ENCODE data around the gene GYG1. TPM values are rescaled to one million over a fixed set of nuclear protein-coding genes. Genes with fewer than 3 reads are reported as not detected.

GYG1 gene
- total RNA-seq, 1 donor from 2014 or later: 44.8 TPM

DNA sequence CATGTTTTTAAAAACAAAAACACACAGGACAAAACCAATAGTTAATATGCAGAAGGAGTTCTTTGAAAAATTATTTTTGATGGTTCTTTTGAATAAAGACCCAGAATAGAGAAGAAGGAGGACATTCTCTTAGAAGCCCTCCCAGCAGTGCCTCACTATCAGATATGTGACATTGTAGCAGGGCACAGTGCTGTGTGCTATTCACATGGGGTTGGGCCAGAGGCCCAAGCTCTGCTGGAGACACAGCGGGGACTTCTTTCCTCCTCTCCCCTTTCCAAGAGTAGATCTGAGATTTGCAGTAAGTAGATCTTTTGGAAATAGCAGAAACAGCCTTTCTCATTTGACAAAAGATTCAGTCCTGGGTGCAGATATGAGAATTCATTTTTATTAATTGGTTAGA, 6.3 kb downstream of the GYG1 start:
- H3K4me1 Mint-ChIP-seq (ENCODE audit: unreplicated experiment): no peaks in the 10 kb centered on the region
- no peaks in the 10 kb centered on the region for H3K9me3 Mint-ChIP-seq (ENCODE audit: unreplicated experiment)
- DNase-seq (ENCODE audit: low spot score): no peak
- H3K27ac Mint-ChIP-seq (ENCODE audit: unreplicated experiment): no peak overlapping the region
- TF ChIP-seq, protein P1, sequence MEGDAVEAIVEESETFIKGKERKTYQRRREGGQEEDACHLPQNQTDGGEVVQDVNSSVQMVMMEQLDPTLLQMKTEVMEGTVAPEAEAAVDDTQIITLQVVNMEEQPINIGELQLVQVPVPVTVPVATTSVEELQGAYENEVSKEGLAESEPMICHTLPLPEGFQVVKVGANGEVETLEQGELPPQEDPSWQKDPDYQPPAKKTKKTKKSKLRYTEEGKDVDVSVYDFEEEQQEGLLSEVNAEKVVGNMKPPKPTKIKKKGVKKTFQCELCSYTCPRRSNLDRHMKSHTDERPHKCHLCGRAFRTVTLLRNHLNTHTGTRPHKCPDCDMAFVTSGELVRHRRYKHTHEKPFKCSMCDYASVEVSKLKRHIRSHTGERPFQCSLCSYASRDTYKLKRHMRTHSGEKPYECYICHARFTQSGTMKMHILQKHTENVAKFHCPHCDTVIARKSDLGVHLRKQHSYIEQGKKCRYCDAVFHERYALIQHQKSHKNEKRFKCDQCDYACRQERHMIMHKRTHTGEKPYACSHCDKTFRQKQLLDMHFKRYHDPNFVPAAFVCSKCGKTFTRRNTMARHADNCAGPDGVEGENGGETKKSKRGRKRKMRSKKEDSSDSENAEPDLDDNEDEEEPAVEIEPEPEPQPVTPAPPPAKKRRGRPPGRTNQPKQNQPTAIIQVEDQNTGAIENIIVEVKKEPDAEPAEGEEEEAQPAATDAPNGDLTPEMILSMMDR (IDR thresholded peaks at IDR 0.05; ENCODE audit: unreplicated experiment): no peak
- H3K4me3 Mint-ChIP-seq (ENCODE audit: unreplicated experiment): no peak overlapping the region
- peaks cover under 1% of the 10 kb centered on the region for H3K27me3 Mint-ChIP-seq (ENCODE audit: unreplicated experiment)
- H3K36me3 Mint-ChIP-seq (ENCODE audit: low read depth, unreplicated experiment): peaks cover 20% of the 10 kb centered on the region

DNA sequence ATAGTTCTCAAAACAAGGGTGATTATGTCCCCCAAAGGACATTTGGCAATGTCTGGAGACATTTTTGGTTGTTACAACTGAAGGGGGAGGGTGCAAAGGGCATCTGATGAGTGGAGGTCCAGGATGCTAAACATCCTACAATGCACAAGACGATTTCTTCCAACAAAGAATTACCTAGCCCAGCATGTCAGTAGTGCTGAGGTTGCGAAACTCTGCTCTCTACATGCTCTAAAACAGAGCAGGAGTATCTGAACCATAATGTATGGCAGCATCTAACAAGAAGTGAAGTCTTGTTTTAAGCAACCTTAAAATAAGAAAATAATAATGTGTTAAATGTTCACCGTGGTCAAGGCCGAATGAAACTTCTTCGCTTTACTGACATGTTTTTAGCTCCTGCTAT, 7.0 kb downstream of the GYG1 start:
- DNase-seq (ENCODE audit: low spot score): no peak
- no peak overlapping the region for H3K27ac Mint-ChIP-seq (ENCODE audit: unreplicated experiment)

DNA sequence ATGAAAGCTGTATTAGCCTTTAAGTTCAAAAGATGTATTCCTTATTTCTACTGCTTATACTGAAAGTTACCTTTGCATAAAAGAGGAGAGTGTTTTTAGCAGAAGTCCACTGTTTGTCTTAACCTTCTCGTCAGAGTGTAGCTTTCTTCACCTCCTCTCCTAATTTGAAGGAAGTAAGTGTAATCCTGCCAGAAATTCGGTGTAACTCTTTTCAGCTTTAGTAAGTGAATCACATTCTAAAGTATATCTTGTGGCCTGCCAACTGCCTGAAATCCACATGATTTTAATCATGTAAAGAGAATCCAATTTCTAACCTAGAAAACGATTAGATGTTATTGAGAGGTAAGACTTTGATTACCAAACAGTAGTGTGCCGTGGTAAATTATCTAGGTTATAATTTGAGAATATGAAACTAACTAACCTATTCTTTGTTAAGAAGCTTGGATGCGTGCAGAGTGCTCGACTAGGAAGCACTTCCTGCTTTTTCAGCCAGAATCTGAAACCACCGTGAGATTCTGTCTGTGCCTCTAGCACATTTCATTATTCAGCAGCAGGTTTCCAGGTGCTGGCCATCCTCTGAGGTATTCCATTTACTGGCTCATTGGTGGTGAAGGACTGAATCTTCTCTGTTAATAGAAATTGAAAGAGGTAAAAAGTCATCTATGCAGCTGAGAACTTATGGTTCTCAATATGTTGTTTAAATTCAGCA, 7.5 kb downstream of the GYG1 start:
- H3K9me3 Mint-ChIP-seq (ENCODE audit: unreplicated experiment): no peaks in the 10 kb centered on the region
- H3K36me3 Mint-ChIP-seq (ENCODE audit: low read depth, unreplicated experiment): peaks cover 20% of the 10 kb centered on the region
- no peak overlapping the region for H3K4me3 Mint-ChIP-seq (ENCODE audit: unreplicated experiment)
- TF ChIP-seq, protein P1 (IDR thresholded peaks at IDR 0.05; ENCODE audit: unreplicated experiment): no peak
- no peak overlapping the region for H3K27ac Mint-ChIP-seq (ENCODE audit: unreplicated experiment)
- no peaks in the 10 kb centered on the region for H3K4me1 Mint-ChIP-seq (ENCODE audit: unreplicated experiment)
- no peak for DNase-seq (ENCODE audit: low spot score)
- no peaks in the 10 kb centered on the region for H3K27me3 Mint-ChIP-seq (ENCODE audit: unreplicated experiment)

More for the DNA sequence above, 7.0 kb downstream of the GYG1 start:
- Mint-ChIP-seq H3K4me3 (ENCODE audit: unreplicated experiment) (no peak overlapping the region), H3K9me3 (ENCODE audit: unreplicated experiment) (no peaks in the 10 kb centered on the region), H3K36me3 (ENCODE audit: low read depth, unreplicated experiment) (peaks cover 20% of the 10 kb centered on the region), H3K4me1 (ENCODE audit: unreplicated experiment) (no peaks in the 10 kb centered on the region), H3K27me3 (ENCODE audit: unreplicated experiment) (no peaks in the 10 kb centered on the region)
- TF ChIP-seq, protein P1 (IDR thresholded peaks at IDR 0.05; ENCODE audit: unreplicated experiment): no peak

DNA sequence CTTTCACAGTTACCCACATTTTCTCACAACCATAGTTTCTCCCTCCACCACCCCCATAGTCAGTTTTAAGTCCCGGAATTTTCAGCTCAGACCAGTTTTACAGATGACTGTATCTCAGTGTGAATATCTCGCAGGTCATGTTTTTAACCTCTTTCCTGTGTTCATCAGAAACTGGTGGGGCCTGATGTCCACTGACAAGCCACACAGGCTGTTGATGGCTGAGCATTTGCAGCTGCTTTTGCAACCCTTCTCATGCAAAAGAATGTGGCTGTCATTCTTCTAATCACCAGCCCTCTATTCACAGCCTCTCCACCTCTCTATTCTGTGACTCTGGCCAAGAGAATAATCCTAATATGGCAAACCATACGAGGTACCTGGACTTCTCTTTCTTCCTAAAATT, 8.5 kb downstream of the GYG1 start:
- Mint-ChIP-seq H3K27me3 (ENCODE audit: unreplicated experiment) (no peaks in the 10 kb centered on the region), H3K4me3 (ENCODE audit: unreplicated experiment) (no peak overlapping the region), H3K9me3 (ENCODE audit: unreplicated experiment) (no peaks in the 10 kb centered on the region), H3K36me3 (ENCODE audit: low read depth, unreplicated experiment) (peaks cover 20% of the 10 kb centered on the region), H3K27ac (ENCODE audit: unreplicated experiment) (no peak overlapping the region), H3K4me1 (ENCODE audit: unreplicated experiment) (no peaks in the 10 kb centered on the region)
- TF ChIP-seq, protein P1 (IDR thresholded peaks at IDR 0.05; ENCODE audit: unreplicated experiment): no peak
- DNase-seq (ENCODE audit: low spot score): no peak

DNA sequence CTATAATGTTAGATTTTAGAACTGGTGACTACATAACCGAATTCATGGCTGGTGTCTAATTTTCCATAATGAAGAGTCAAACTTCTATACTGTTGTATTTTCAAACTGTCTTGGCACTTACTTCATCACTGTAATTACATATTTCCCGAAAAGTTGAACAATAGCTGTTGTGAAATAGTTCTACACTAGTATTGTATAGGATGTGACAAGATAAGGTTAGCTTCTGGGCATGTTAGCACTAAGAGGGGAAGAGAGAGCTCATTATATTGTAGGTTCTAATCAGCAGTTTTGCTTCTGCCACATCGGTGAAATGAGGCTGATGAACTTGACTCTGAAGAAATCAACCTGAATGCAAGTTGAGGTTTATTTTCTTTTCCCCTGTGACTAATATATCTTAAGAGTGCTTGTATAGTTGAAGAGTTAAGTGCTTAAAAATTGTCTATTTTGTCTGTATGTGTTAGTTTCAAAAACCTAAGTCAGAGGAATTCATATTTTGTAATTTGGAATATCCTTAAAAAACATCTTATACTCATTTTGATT, 8.9 kb downstream of the GYG1 start:
- Mint-ChIP-seq H3K4me3 (ENCODE audit: unreplicated experiment) (no peak overlapping the region), H3K9me3 (ENCODE audit: unreplicated experiment) (no peaks in the 10 kb centered on the region)

More for the DNA sequence above, 8.9 kb downstream of the GYG1 start:
- Mint-ChIP-seq H3K36me3 (ENCODE audit: low read depth, unreplicated experiment) (peaks cover 18% of the 10 kb centered on the region), H3K27me3 (ENCODE audit: unreplicated experiment) (no peaks in the 10 kb centered on the region), H3K4me1 (ENCODE audit: unreplicated experiment) (no peaks in the 10 kb centered on the region), H3K27ac (ENCODE audit: unreplicated experiment) (no peak overlapping the region)
- TF ChIP-seq, protein P1 (IDR thresholded peaks at IDR 0.05; ENCODE audit: unreplicated experiment): no peak
- no peak for DNase-seq (ENCODE audit: low spot score)

All from endothelial cell (in vitro differentiated cells).